Transverse colon (tissue), 4 donors: Measurements from ENCODE around the gene PKD1.

Experiments used
- EP300 ChIP-seq: sonication (generic); formaldehyde crosslinking; IDR thresholded peaks from one replicate; pipeline ENCODE4 v1.6.1; 2017; ENCODE audit warnings: antibody characterized with exemption, low read depth
- POLR2AphosphoS5 ChIP-seq, 3 donors: sonication (generic); formaldehyde crosslinking; IDR thresholded peaks; one replicate each; pipeline ENCODE4 v1.6.1; 2016; ENCODE audit warnings: antibody characterized with exemption in 3 of 3
- TF ChIP-seq, protein P1 (sequence below), 5 experiments: fragments of 200-600 bp in 3 of 5; fragments of 450-650 bp in 2 of 5; sonication (generic) in 3 of 5; IDR thresholded peaks; 1 replicate in 2 of 5; 2 replicates in 3 of 5; pipeline ENCODE4 v1.5.1; 2016 to 2017; ENCODE audit warnings: antibody characterized with exemption in 5 of 5, inconsistent platforms in 3 of 5, mild to moderate bottlenecking in 2 of 5, moderate library complexity in 1 of 5

DNA sequence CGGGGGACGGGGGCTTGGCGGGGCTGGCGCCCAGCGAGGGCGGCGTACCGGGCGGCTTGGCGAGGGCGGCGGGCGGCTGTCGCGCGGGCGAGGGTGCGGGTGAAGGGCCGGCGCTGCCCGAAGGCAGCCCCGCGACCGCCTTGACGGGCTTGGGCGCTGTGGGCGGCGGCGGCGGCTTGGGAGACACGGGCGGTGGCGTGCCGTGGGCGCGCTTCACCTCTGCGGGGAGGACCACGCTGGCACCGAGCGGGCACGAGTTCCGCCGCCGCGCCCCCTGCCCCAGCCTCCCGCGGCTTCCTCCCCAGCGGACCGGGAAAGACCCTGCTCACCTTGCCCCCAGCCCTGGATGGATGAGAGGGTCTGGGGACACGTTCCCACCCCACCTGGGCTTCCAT lies 43.4 kb upstream of the PKD1 start:
- no peak for TF ChIP-seq EP300
- no peak for TF ChIP-seq POLR2AphosphoS5 (IDR thresholded peaks at IDR 0.05)
- TF ChIP-seq, protein P1, sequence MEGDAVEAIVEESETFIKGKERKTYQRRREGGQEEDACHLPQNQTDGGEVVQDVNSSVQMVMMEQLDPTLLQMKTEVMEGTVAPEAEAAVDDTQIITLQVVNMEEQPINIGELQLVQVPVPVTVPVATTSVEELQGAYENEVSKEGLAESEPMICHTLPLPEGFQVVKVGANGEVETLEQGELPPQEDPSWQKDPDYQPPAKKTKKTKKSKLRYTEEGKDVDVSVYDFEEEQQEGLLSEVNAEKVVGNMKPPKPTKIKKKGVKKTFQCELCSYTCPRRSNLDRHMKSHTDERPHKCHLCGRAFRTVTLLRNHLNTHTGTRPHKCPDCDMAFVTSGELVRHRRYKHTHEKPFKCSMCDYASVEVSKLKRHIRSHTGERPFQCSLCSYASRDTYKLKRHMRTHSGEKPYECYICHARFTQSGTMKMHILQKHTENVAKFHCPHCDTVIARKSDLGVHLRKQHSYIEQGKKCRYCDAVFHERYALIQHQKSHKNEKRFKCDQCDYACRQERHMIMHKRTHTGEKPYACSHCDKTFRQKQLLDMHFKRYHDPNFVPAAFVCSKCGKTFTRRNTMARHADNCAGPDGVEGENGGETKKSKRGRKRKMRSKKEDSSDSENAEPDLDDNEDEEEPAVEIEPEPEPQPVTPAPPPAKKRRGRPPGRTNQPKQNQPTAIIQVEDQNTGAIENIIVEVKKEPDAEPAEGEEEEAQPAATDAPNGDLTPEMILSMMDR (IDR thresholded peaks at IDR 0.05) = no peak
